Spinal cord (tissue), 10 donors: Measurements from ENCODE around the gene MN1. TPM values are rescaled to one million over a fixed set of nuclear protein-coding genes. Genes with fewer than 3 reads are reported as not detected.
A peak's percentile ranks its signal among the peaks of the same experiment; 100 is the strongest.

Experiments used
- DNase-seq, 6 donors: peaks; one replicate each; pipeline versions ENCODE4 v3.0.0 to v3.0.0-alpha.2; 2013 to 2015; ENCODE audit warnings: low spot score in 6 of 6, low read depth in 4 of 6
- H3K27ac ChIP-seq: one replicate; pipeline ENCODE4 v1.5.1; 2013; ENCODE audit warnings: low read depth, low read length, control low read depth
- H3K27me3 ChIP-seq: one replicate; pipeline ENCODE4 v1.6.1; 2013; ENCODE audit warnings: low read length; ENCODE audit not compliant: control insufficient read depth, insufficient read depth
- H3K36me3 ChIP-seq: one replicate; pipeline ENCODE4 v1.6.1; 2013; ENCODE audit warnings: low read length; ENCODE audit not compliant: control insufficient read depth, insufficient read depth
- H3K4me1 ChIP-seq: one replicate; pipeline ENCODE4 v1.6.1; 2013; ENCODE audit warnings: low read length; ENCODE audit not compliant: control insufficient read depth, insufficient read depth
- H3K4me3 ChIP-seq: one replicate; pipeline ENCODE4 v1.5.1; 2013; ENCODE audit warnings: low read depth, low read length, control low read depth
- H3K9me3 ChIP-seq: one replicate; pipeline ENCODE4 v1.6.1; 2013; ENCODE audit warnings: low read length; ENCODE audit not compliant: control insufficient read depth, insufficient read depth
- WGBS: methylation state at CpG from one replicate; pipeline ENCODE4 v1.1.5; 2013; ENCODE audit warnings: missing lambda C conversion rate; ENCODE audit not compliant: insufficient coverage; 5-methylcytosine and 5-hydroxymethylcytosine counted together
- polyA plus RNA-seq, 2 donors: library from polyadenylated mRNA; unstranded; fragments of 120-200 nt; gene quantifications; one replicate each; pipeline ENCODE4 v1.2.1, GENCODE V29; 2013; ENCODE audit not compliant: insufficient read length in 2 of 2
- total RNA-seq, 2 donors: library from RNA; depleted of rRNA in 1 of 2; stranded (reverse); fragments of 120-200 nt in 1 of 2; fragments of >200 nt in 1 of 2; gene quantifications; one replicate each; pipeline versions ENCODE4 v1.2.3 to v1.2.4, GENCODE V29; 2013 to 2014
- donor health status: healthy.

MN1 gene
- total and polyA plus RNA-seq, 4 donors = 9.9 to 27.5 (median 25.4) TPM

DNA sequence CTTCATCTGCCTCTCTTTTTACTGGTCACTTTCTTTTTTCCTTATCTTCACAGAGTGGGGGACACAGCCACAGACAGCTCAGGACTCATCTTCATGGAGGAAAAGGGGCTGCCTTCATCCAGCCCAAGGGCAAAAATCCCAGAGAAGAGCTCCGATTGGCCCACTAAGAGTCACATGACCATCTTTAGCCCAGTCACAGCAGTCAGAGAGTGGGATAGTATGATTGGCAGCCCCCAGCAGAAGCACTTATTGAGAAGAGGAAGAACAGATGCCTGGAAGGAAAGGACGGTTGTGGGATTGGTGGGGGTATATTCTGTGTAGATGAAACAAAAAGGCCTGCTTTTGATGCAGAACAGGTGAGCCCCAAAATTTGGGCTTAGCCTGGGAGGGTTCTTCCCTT is 77.8 kb downstream of the MN1 start:
- Histone ChIP-seq H3K4me3 (no peak overlapping the region), H3K27me3 (no peaks in the 10 kb centered on the region), H3K9me3 (peaks cover 1% of the 10 kb centered on the region), H3K4me1 (peaks cover 11% of the 10 kb centered on the region), H3K36me3 (no peaks in the 10 kb centered on the region), H3K27ac (no peak overlapping the region)
- WGBS = 81% methylated on average over 1 of the region's 2 CpGs
- no peak for DNase-seq

DNA sequence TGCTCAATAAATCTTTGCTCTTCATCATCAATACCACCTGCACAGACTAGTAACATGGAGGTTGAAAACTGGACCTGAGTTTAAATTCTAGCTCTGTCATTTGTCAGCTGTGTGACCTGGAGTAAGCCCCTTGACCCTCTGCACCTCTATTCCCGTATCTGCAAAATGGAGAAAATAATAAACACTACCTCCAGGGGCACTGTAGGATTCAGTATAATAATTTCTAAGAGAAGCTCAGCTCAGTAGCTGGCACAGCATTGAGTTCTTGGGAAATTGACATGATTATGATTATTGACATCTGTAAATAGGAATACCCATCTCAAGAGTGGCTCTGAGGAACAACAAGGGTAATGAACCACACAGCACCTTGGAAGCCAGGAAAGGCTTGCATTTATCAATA is 78.4 kb downstream of the MN1 start:
- Histone ChIP-seq H3K36me3 (no peaks in the 10 kb centered on the region), H3K27ac (no peak overlapping the region), H3K4me3 (no peak overlapping the region), H3K4me1 (peaks cover 15% of the 10 kb centered on the region), H3K27me3 (no peaks in the 10 kb centered on the region), H3K9me3 (peaks cover 1% of the 10 kb centered on the region)
- no peak for DNase-seq
- no CpG with 5 or more reads among the region's 1 CpG for WGBS

GRCh38 chr22:27720860-27721259 is 80.7 kb downstream of the MN1 start:
- Histone ChIP-seq H3K27ac (no peak overlapping the region), H3K4me1 (peaks cover 9% of the 10 kb centered on the region), H3K4me3 (no peak overlapping the region), H3K36me3 (no peaks in the 10 kb centered on the region), H3K27me3 (no peaks in the 10 kb centered on the region), H3K9me3 (peaks cover 1% of the 10 kb centered on the region)
- 31% methylated on average over 3 of the region's 5 CpGs for WGBS
- peak in 1 of 6 donors; percentile 54 for DNase-seq

GRCh38 chr22:27719535-27720227 is 81.9 kb downstream of the MN1 start:
- Histone ChIP-seq H3K9me3 (peaks cover 1% of the 10 kb centered on the region), H3K4me3 (no peak overlapping the region), H3K27ac (no peak overlapping the region), H3K36me3 (no peaks in the 10 kb centered on the region), H3K27me3 (no peaks in the 10 kb centered on the region), H3K4me1 (peaks cover 18% of the 10 kb centered on the region)
- WGBS = 47% methylated on average over 6 of the region's 8 CpGs
- peak in 2 of 6 donors; percentile 30 to 36 for DNase-seq

DNA sequence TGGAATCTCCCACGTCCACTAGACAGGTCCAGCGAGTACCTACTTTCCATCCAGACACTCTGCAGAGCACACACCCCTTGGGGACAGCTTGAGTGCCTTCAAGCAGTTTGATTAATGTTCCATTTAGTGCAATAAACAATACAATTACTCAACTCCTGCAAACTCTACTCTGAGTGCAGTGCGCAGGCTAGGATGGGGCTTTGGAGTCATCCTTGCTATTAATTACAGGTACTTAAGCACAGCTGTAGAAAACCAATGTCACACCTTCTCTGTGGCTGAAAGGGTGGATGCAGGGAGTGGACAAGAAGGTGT is 82.6 kb downstream of the MN1 start:
- no peak overlapping the region for H3K27ac ChIP-seq
- WGBS = 50% methylated on average over 2 of the region's 3 CpGs
- H3K9me3 ChIP-seq = peaks cover under 1% of the 10 kb centered on the region
- no peaks in the 10 kb centered on the region for H3K36me3 ChIP-seq
- H3K27me3 ChIP-seq = no peaks in the 10 kb centered on the region
- DNase-seq = peak in 1 of 6 donors; percentile 52
- H3K4me1 ChIP-seq = peaks cover 18% of the 10 kb centered on the region
- no peak overlapping the region for H3K4me3 ChIP-seq

GRCh38 chr22:27718186-27719035 is 83.1 kb downstream of the MN1 start:
- Histone ChIP-seq H3K4me1 (peaks cover 22% of the 10 kb centered on the region), H3K27me3 (no peaks in the 10 kb centered on the region), H3K36me3 (no peaks in the 10 kb centered on the region), H3K9me3 (no peaks in the 10 kb centered on the region), H3K4me3 (no peak overlapping the region), H3K27ac (no peak overlapping the region)
- 61% methylated on average over 2 of the region's 10 CpGs for whole genome bisulfite sequencing
- DNase-seq = peak in 1 of 6 donors; percentile 49

DNA sequence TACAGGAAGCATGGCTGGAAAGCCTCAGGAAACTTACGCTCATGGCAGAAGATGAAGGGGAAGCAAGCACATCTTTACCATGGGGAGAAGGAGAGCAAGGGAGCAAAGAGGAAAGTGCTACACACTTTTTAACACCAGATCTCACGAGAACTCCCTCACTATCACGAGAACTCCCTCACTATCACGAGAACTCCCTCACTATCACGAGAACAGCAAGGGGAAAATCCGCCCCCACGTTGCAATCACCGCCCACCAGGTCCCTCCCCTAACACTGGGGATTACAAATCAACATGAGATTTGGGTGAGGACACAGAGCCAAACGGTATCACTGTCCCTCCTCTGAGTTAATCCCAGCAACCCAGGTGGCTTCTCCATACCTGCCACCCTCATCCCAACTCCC is 84.5 kb downstream of the MN1 start:
- Histone ChIP-seq H3K4me3 (no peak overlapping the region), H3K36me3 (no peaks in the 10 kb centered on the region), H3K9me3 (no peaks in the 10 kb centered on the region), H3K27me3 (no peaks in the 10 kb centered on the region), H3K27ac (no peak overlapping the region), H3K4me1 (peaks cover 23% of the 10 kb centered on the region)
- 93% methylated on average over 7 of the region's 9 CpGs for WGBS
- no peak for DNase-seq

DNA sequence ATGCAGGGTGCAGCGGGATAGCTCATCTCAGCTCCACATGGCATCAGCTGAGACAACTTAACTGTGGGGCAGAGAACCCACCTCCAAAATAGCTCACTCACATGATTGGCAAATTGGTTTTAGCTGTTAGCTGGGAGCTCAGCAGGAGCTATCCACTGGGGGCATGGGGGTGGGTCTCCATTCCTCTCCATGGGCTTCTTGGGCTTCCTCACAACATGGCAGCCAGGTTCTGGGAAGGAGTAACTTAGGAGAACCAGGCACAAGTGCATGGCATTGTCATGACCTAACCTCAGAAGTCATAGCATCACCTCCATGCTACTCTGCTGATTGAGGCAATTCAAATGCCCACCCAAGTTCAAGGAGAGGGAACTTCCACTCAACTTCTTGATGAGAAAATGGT is 85.5 kb downstream of the MN1 start:
- H3K27ac ChIP-seq = no peak overlapping the region
- no peaks in the 10 kb centered on the region for H3K9me3 ChIP-seq
- H3K4me1 ChIP-seq = peaks cover 23% of the 10 kb centered on the region
- H3K36me3 ChIP-seq = no peaks in the 10 kb centered on the region
- H3K4me3 ChIP-seq = no peak overlapping the region
- no CpG with 5 or more reads among the region's 1 CpG for WGBS
- no peaks in the 10 kb centered on the region for H3K27me3 ChIP-seq
- no peak for DNase-seq

DNA sequence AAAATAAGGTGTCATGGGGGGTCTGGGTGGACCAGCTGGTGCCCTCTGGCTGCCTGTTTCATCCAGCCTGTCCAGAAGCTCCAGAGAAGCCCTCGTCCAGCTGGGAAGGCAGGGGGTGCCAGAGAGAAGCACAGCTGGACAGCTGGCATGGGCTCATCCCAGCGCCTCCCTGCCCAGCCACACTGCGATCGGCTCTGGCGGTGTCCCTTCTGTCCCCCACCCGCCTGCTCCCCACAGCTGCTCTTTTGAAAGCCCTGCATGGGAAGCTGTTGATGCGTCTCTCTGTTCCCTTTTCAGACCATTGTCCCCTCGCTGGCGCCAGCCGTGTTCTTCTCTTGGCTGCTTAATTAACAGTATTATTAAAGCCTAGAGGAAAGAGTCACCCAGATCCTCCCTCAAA is 86.5 kb downstream of the MN1 start:
- H3K4me3 ChIP-seq = no peak overlapping the region
- WGBS = 11% methylated on average over 10 of the region's 10 CpGs
- DNase-seq = peak; percentile 35 to 87 (median 57)

GRCh38 chr22:27714068-27714467 is 87.5 kb downstream of the MN1 start:
- peaks cover 20% of the 10 kb centered on the region for H3K4me1 ChIP-seq
- no peak overlapping the region for H3K27ac ChIP-seq
- DNase-seq = no peak
- H3K27me3 ChIP-seq = no peaks in the 10 kb centered on the region
- H3K36me3 ChIP-seq = no peaks in the 10 kb centered on the region
- no peak overlapping the region for H3K4me3 ChIP-seq
- H3K9me3 ChIP-seq = no peaks in the 10 kb centered on the region
- WGBS = 77% methylated on average over 5 of the region's 6 CpGs

More for the DNA sequence above, 86.5 kb downstream of the MN1 start:
- Histone ChIP-seq H3K9me3 (no peaks in the 10 kb centered on the region), H3K4me1 (peaks cover 23% of the 10 kb centered on the region), H3K27ac (no peak overlapping the region), H3K36me3 (no peaks in the 10 kb centered on the region), H3K27me3 (no peaks in the 10 kb centered on the region)
